GM19193 (cell line): ENCODE measurements around the gene TDRD9.

Experiments
- POLR2A ChIP-seq: IDR thresholded peaks from 4 replicates; pipeline ENCODE4 v1.6.1; 2011; ENCODE audit not compliant: insufficient read depth, insufficient read length; ENCODE audit errors: extremely low read depth

Gene TDRD9

DNA sequence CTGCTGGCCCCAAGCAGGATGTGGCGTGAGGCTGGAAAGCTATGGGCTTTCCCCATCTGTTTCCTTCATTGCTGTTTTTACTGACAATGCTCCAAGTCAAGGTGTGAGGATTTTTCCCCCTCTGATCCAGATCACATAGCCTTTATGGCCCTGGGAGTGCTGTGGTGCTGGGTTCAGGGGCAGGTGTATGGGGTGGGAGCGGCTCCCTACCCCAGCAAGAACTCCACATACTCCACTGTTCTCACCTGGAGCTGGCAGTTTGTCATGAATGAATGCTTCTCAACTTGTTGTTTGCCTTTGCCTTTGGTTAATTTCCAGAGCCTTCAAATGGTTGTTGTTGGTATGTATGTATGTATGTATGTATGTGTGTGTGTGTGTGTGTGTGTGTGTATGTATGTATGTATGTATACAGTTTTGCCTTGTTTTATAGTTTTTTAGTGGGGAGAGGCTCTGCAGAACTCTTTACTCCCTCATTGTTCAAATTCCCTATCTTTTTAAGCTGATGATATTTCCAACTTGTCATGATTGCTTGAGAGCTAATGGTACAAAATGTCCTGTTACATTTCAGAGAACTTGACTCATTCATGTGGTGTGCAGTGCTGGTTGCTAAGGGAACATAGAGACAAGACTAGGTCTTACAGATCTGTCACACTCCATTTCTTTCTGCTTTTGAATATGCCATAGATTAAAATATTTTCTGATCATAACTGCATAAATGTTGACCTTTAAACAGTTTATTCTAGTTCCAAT, 120.7 kb downstream of the TDRD9 start:
- no peak for TF ChIP-seq POLR2A

DNA sequence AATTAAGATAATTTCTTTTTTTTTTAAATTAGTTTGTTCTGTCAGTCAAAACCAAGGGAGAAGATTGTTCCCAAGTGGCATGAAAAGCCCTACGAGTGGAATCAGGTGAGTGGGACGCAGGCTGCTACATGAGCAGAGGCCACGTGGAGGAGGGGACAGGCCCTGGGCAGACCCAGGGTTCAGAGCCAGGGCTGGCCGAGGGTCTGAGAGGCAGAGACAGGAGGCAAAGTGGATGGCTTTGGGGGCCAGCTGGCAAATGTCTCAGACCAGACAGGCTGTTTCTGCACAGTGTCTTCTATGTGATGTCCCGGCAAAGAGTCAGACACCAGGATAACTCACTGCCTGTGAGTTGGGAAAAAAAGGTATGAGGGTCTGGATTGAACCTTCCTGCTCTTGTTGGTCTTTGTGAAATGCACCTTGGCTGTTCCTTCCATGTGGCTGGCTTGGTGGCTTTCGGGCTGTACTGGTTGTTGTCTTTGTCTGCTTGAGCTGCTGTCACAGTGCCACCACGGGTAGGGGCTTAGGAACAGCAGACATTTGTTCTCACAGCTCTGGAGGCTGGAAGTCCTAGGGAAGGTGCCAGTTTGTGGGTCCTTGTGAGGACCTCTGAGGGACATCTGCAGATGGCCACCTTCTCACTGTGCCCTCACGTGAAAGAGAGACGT, 121.5 kb downstream of the TDRD9 start:
- TF ChIP-seq POLR2A, result no peak

DNA sequence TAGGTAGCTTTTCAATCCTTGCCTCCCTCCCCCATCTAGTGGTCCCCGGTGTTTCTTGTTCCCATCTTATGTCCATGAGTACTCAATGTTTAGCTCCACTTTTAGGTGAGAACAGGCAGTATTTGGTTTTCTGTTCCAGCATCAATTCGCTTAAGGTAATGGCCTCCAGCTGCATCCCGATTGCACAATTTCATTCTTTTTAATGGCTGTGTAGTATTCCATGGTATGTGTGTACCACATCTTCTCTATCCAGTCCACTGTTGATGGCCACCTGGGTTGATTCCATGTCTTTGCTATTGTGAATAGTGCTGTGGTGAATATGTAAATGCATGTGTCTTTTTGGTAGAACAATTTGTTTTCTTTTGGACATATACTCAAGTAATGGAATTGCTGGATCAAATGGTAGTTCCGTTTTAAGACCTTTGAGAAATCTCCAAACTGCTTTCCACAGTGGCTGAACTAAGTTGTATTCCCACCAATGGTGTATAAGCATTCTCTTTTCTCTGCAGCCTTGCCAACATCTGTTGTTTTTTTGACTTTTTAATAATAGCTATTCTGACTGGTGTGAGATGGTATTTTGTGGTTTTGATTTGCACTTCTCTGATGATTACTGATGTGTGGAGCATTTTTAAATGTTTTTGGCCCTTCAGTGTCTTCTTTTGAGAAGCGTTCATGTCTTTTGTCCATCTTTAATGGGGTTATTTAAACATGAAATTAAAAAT, 123.0 kb downstream of the TDRD9 start:
- TF ChIP-seq POLR2A, result no peak

DNA sequence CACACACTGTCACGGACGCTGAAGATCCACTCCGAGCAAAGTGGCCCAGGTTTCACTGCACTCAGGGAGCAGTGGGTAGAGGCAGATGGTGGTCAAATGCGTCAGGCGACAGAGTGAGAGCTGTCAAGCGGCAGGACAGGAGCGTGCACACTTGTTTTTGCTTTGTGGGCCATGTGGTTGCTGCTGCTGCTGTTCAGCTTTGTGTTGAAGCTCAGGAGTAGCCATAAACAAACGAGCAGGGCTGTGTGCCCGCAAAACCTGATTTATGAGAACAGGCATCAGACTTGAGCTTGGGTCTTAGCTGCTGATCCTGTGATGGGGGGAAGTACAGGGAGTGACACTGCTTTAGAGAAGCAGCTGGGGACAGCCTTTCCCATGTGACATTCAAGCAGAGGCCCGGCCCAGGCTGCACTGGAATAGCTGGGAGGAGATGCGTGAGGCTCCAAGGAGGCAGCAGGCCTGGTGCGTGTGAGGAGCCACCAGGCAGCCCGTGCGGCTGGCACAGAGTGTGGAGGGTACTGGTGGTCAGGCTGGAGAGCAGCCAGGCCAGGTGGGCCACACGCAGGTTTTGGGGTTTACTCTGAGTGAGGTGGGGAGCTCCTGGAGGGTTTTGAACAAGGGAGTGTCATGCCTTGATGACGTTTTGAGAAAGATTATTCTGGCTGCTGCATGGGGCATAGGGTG, 126.1 kb downstream of the TDRD9 start:
- no peak for TF ChIP-seq POLR2A

GRCh38 chr14:104062281-104062680, 134.0 kb downstream of the TDRD9 start:
- TF ChIP-seq POLR2A, result no peak

DNA sequence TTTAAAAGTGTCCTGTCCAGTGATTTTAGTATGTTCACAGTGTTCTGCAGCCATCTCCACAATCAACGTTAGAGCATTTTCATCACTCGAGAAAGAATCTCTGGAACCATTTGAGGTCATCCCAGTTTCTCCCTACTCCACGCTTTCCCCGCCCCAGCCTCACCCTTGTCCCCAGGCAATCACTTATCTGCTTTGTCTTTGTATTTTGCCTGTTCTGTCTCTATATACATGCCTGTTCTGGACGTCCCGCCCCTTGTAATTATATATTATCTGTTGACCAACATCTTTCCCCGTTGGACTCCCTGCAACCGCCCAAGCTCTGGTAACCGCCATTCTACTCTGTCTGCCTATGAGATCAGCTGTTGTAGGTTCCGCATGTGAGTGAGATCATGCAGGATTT, 135.7 kb downstream of the TDRD9 start:
- no peak for TF ChIP-seq POLR2A

DNA sequence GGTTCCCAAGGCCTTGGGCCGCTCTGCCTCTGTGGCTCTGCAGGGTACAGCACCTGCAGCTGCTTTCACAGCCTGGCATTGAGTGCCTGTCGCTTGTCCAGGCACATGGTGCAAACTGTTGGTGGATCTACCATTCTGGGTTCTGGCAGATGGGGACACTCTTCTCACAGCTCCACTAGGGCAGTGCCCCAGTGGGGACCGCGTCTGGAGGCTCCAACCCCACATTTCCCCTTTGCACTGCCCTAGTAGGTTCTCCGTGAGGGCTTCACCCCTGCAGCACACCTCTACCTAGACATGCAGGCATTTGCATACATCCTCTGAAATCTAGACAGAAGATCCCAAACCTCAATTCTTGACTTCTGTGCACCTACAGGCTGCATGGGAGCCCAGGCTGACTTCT, 138.0 kb downstream of the TDRD9 start:
- TF ChIP-seq POLR2A, result no peak

- no peak for TF ChIP-seq POLR2A
These were observed 138.6 kb downstream of the TDRD9 start for GRCh38 chr14:104066719-104067295.

DNA sequence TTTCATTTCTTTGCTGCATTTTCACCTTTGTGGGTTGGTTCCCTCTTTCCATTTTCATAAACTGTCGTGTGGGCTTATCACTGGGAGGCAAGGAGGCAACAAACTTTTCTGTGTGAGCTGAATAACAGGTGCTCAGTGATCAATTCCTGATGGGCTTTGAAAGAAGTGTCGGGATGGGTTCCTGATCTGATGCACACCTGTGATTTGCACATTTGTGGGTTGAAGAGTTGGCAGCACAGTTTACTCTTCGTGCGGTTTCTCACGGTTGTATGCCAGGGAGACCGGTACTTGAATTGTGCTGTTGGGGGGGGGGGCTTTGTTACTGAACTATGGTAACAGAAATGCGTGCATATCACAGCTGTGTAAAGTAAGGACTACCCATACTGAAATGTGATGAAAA, 141.3 kb downstream of the TDRD9 start:
- no peak for TF ChIP-seq POLR2A

DNA sequence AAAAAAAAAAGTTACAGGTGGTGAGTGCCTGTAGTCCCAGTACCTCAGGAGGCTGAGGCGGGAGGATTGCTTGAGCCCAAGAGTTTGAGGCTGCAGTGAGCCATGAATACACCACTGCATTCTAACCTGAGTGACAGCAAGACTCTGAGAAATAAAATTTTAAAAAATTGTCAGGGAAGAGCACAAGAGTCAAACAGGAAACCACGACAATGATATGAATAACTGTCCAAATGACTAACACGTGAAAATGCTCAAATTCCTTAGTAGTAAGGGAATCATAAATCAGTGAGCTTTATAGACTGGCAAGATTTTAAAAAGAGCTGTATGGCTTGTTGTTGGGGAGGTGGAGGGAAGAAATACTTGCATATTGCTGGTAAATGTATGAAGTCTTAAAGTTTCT, 144.3 kb downstream of the TDRD9 start:
- no peak for TF ChIP-seq POLR2A

DNA sequence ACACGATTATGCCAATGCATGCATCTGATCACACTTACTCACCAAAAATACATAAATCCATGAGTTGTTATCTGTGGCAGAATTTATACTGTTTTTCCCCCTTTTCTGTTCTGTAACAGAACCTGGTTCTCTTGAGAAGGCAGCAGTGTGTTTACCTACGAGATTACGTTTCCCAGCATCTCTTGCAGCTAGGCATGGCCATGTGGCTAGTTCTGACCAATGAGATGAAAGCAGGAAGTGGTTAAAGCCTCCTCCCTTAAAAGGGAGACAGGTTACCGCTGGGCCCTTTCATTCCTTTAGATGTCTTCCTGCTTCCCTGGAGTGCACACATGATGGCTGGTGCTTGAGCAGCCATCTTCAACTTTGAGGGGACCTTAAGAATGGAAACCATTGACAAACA, 145.5 kb downstream of the TDRD9 start:
- TF ChIP-seq POLR2A, result no peak

GRCh38 chr14:104075530-104076151, 147.4 kb downstream of the TDRD9 start:
- TF ChIP-seq POLR2A, result no peak

GRCh38 chr14:104076743-104077142, 148.5 kb downstream of the TDRD9 start:
- TF ChIP-seq POLR2A, result no peak

DNA sequence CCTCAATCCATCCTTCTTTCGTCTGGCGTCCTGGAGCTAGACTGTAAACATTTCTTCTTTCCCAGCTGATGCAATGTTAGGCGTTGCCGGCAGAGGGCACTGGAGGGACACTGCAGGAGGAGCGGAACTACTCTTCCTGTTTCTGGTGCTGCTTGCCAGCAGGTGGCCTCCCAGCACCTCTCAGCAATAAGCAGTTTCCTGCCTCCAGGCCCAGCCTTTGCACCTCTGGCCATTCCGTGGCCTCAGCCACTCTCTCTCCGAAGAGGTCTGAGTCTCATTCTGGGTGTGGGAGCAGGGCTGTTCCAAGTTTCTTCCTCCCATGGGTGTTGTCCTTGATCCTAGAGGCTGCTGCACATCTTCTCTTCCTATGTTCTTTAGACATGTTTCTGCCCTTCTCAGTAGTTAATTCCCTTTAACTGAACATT, 149.8 kb downstream of the TDRD9 start:
- TF ChIP-seq POLR2A, result no peak
